ENCODE data around the gene SLC38A4.

- TF ChIP-seq EGR1 (IDR thresholded peaks at IDR 0.05) (no peak), FOXM1 (IDR thresholded peaks at IDR 0.05; ENCODE audit: borderline replicate concordance, low read depth) (no peak), RAD21 (IDR thresholded peaks at IDR 0.05; ENCODE audit: low read depth) (no peak), TCF12 (IDR thresholded peaks at IDR 0.05; ENCODE audit: low read depth) (no peak), CEBPB (IDR thresholded peaks at IDR 0.05) (no peak), YY1 (IDR thresholded peaks at IDR 0.05; ENCODE audit: low read depth) (no peak), NFIC (IDR thresholded peaks at IDR 0.05) (no peak), CREB1 (IDR thresholded peaks at IDR 0.05; ENCODE audit: low read depth) (no peak), USF1 (IDR thresholded peaks at IDR 0.05) (no peak)
Measured at GRCh38 chr12:46832130-46832704, 6.4 kb upstream of the SLC38A4 start.

Measured in Ishikawa (cell line).